Astrocyte (in vitro differentiated cells and primary cell): ENCODE data around the gene GOLGA5.

Experiments
- CTCF ChIP-seq: IDR thresholded peaks from 2 replicates; pipeline ENCODE4 v1.5.1; 2011; ENCODE audit warnings: low read depth, mild to moderate bottlenecking, inconsistent platforms, low read length, moderate library complexity; ENCODE audit not compliant: insufficient read depth
- EZH2 ChIP-seq: IDR thresholded peaks from 2 replicates; pipeline ENCODE4 v1.6.1; 2012; ENCODE audit warnings: mild to moderate bottlenecking, low read length, inconsistent platforms; ENCODE audit not compliant: insufficient read depth

- TF ChIP-seq CTCF = no peak
- no peak for TF ChIP-seq EZH2
Observed at GRCh38 chr14:92860049-92860840, 66.1 kb downstream of the GOLGA5 start.
